BJ (cell line): Measurements from ENCODE around the gene GRAMD2B. TPM values are rescaled to one million over a fixed set of nuclear protein-coding genes. Genes with fewer than 3 reads are reported as not detected.

Source experiments
- CTCF ChIA-PET: fragments of 350-600 bp; formaldehyde crosslinking; extraction: SDS; loops from one replicate; lab custom pipeline; 2021; ENCODE audit warnings: antibody characterized with exemption, inconsistent platforms; lab: Yijun Ruan, JAX
- POLR2A ChIA-PET: fragments of 300-600 bp; sonication (Branson Sonifier 250); formaldehyde crosslinking; extraction: SDS; loops from one replicate; lab custom pipeline; 2021; ENCODE audit warnings: antibody characterized with exemption; lab: Charles Lee
- DNase-seq: peaks from one replicate; pipeline ENCODE4 v3.0.0-alpha.2; 2011; ENCODE audit warnings: low read depth
- H3K27me3 ChIP-seq: 2 replicates; pipeline ENCODE4 v1.6.0; 2011; ENCODE audit warnings: low read length; ENCODE audit not compliant: control insufficient read depth, insufficient read depth
- H3K36me3 ChIP-seq: 2 replicates; pipeline ENCODE4 v1.5.1; 2011; ENCODE audit warnings: low read length; ENCODE audit not compliant: control insufficient read depth, insufficient read depth
- H3K4me3 ChIP-seq: 2 replicates; pipeline ENCODE4 v1.5.1; 2011; ENCODE audit warnings: low read depth, mild to moderate bottlenecking, control low read depth, low read length
- CTCF ChIP-seq: IDR thresholded peaks from 2 replicates; pipeline ENCODE4 v1.5.1; 2011; ENCODE audit warnings: low read depth, mild to moderate bottlenecking, control low read depth, inconsistent platforms, low read length, moderate library complexity; ENCODE audit not compliant: insufficient read depth
- polyA plus RNA-seq: library from polyadenylated mRNA; depleted of rRNA; stranded (reverse); fragments of >200 nt; gene quantifications from 2 replicates; pipeline ENCODE4 v1.2.3, GENCODE V29; 2011

Gene GRAMD2B
- polyA plus RNA-seq, 1 experiment = 77.9 TPM

DNA sequence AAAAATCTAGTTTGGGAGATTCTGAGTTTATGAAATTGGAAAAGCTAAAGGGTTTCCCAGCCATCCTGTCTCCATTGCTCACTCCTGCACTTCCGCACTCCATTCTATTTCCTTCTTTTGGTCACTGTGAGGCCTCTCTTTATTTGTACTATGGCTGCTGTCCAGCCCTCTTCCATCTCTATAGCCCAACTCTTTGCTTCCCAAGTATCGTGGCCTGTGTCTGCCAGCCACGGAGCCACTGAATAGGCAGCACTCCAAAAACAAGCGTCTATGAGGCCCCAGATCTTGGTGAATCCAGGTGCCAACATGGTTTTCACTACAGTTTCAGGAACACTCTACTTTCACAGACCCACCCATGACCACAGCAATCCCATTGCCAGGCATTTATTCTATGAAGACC, 37.2 kb downstream of the GRAMD2B start:
- H3K4me3 ChIP-seq = no peak overlapping the region
- H3K36me3 ChIP-seq = peaks cover 15% of the 10 kb centered on the region
- POLR2A ChIA-PET = no interaction called here
- no peak for DNase-seq
- no peaks in the 10 kb centered on the region for H3K27me3 ChIP-seq
- no peak for TF ChIP-seq CTCF
- CTCF ChIA-PET = no interaction called here

DNA sequence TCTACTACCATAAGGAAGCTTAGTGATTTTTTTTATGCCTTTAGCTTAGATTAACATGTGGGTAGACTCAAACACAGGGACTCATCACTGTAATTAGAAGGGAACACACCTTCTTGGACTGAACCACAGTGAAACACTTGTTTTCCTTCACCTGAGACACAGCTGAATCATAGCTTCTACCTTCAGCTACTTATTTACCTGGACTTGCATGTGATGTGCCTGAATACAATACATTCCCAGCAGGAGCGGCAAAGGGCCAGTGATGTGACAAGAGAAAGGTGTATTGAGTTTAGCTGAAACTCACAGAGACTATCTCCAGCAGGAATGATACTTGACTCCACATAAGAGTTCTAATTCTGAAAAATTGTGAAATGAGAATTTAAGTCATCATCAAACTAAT, 37.8 kb downstream of the GRAMD2B start:
- Histone ChIP-seq H3K4me3 (no peak overlapping the region), H3K27me3 (no peaks in the 10 kb centered on the region), H3K36me3 (peaks cover 18% of the 10 kb centered on the region)
- POLR2A ChIA-PET = no interaction called here
- DNase-seq = no peak
- CTCF ChIA-PET = no interaction called here
- no peak for TF ChIP-seq CTCF

- Histone ChIP-seq H3K36me3 (peaks cover 23% of the 10 kb centered on the region), H3K4me3 (no peak overlapping the region), H3K27me3 (no peaks in the 10 kb centered on the region)
- POLR2A ChIA-PET = no interaction called here
- DNase-seq = no peak
- TF ChIP-seq CTCF = no peak
- CTCF ChIA-PET = interaction anchor here (1.2 to 1.4 kb wide), 2 partner anchors 9 to 16 kb away, joined by 3 to 4 read pairs; no protein-coding TSS in a partner anchor
These were observed 38.6 kb downstream of the GRAMD2B start for GRCh38 chr5:126461838-126462237.

GRCh38 chr5:126462239-126463014, 39.2 kb downstream of the GRAMD2B start:
- POLR2A ChIA-PET = no interaction called here
- no peaks in the 10 kb centered on the region for H3K27me3 ChIP-seq
- DNase-seq = no peak
- CTCF ChIA-PET = interaction anchor here (0.7 to 1.4 kb wide), 4 partner anchors 9 to 1755 kb away, joined by 3 to 4 read pairs (median 3); no protein-coding TSS in a partner anchor
- TF ChIP-seq CTCF = no peak
- no peak overlapping the region for H3K4me3 ChIP-seq
- peaks cover 25% of the 10 kb centered on the region for H3K36me3 ChIP-seq

- POLR2A ChIA-PET = no interaction called here
- Histone ChIP-seq H3K4me3 (no peak overlapping the region), H3K27me3 (no peaks in the 10 kb centered on the region), H3K36me3 (peaks cover 25% of the 10 kb centered on the region)
- CTCF ChIA-PET = no interaction called here
- no peak for DNase-seq
- TF ChIP-seq CTCF = no peak
These were observed 40.8 kb downstream of the GRAMD2B start for GRCh38 chr5:126464016-126464415.
